ENCODE results near the gene KCND3. TPM values are rescaled to one million over a fixed set of nuclear protein-coding genes. Genes with fewer than 3 reads are reported as not detected.
A peak's percentile ranks its signal among the peaks of the same experiment; 100 is the strongest.

The KCND3 gene
- total RNA-seq, 1 experiment from 2014 or later = 0.15 TPM

DNA sequence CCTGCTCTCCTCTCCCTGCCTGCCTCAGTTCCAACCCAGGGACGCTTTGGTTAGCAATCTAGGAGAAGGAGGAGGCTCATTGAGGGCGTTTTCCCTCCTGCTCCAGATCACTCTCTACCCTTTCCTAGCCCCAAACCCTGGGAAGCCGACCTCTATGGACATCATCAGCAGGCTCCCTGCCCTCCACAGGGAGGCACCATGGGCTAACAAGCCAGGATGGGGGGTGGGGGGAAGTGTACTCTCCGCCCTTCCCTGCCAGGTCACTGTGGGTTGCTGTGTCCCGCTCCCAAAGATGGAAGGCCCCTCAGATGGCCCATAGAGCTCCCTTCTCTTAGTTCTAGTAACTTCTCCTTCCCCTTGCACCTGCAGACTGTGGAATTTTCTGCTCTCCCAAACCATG is 35.7 kb downstream of the KCND3 start:
- H3K27ac Mint-ChIP-seq = peak overlapping the region in 1 of 3 experiments; percentile 42; a peak in 1 of 7 replicates

More for the DNA sequence above, 35.7 kb downstream of the KCND3 start:
- H4K8ac ChIP-seq (replicated peaks; ENCODE audit: insufficient read length, low read depth, low read length) = no peak overlapping the region
- H4K20me1 ChIP-seq (ENCODE audit: control insufficient read depth, insufficient read depth, insufficient read length) = no peaks in the 10 kb centered on the region
- no peak overlapping the region for H3K9ac ChIP-seq (ENCODE audit: extremely low read depth, insufficient read length, low read length)
- no peak overlapping the region for H3K23ac ChIP-seq (ENCODE audit: insufficient read length, low read depth, low read length)
- H2BK20ac ChIP-seq (ENCODE audit: low read depth, low read length, poor library complexity, severe bottlenecking) = no peak overlapping the region
- no peaks in the 10 kb centered on the region for H3K79me1 ChIP-seq (ENCODE audit: insufficient read depth, low read depth, low read length, poor library complexity, severe bottlenecking)
- H3K27ac ChIP-seq (ENCODE audit: insufficient read length, low read depth, low read length) = no peak overlapping the region
- H2BK5ac ChIP-seq (ENCODE audit: insufficient read length, low read length) = no peak overlapping the region
- H3K4me1 ChIP-seq (ENCODE audit: insufficient read depth, low read length) = no peaks in the 10 kb centered on the region
- H2AK5ac ChIP-seq (ENCODE audit: insufficient read length, low read length) = no peak overlapping the region
- H3K4ac ChIP-seq (ENCODE audit: low read depth, low read length) = no peak overlapping the region
- no CpG with 5 or more reads among the region's 5 CpGs for WGBS (ENCODE audit: extremely low coverage, insufficient read length, low lambda C conversion rate)
- H2AFZ ChIP-seq (ENCODE audit: low read length) = no peak overlapping the region
- no peak overlapping the region for H3T11ph ChIP-seq (ENCODE audit: low read length)
- H3K4me2 ChIP-seq (ENCODE audit: insufficient read depth, insufficient read length, low read length) = no peak overlapping the region
- Mint-ChIP-seq H3K36me3 (ENCODE audit: insufficient read depth in 1 of 3, low read depth in 3 of 3) (no peaks in the 10 kb centered on the region), H3K4me1 (peaks cover 5 to 15% of the 10 kb centered on the region in 2 experiments), H3K27me3 (ENCODE audit: low read depth) (peaks cover 5% of the 10 kb centered on the region), H3K9me3 (no peaks in the 10 kb centered on the region; a peak in 1 of 5 replicates), H3K4me3 (no peak overlapping the region)
- H3K27me3 ChIP-seq (ENCODE audit: insufficient read depth, low read length) = no peaks in the 10 kb centered on the region
- no peaks in the 10 kb centered on the region for H3K79me2 ChIP-seq (ENCODE audit: insufficient read depth, low read length)
- H2BK12ac ChIP-seq (ENCODE audit: insufficient read length, low read depth, low read length) = no peak overlapping the region
- H4K91ac ChIP-seq (ENCODE audit: insufficient read length, low read depth, low read length) = no peak overlapping the region
- H3K14ac ChIP-seq (ENCODE audit: insufficient read depth, low read length) = no peak overlapping the region
- H2BK120ac ChIP-seq (ENCODE audit: low read depth, low read length, poor library complexity, severe bottlenecking) = no peak overlapping the region
- H4K5ac ChIP-seq (ENCODE audit: insufficient read length, low read depth, low read length) = no peak overlapping the region
- no peak overlapping the region for H3K18ac ChIP-seq (ENCODE audit: insufficient read length, low read depth, low read length)
- TF ChIP-seq, protein P1, sequence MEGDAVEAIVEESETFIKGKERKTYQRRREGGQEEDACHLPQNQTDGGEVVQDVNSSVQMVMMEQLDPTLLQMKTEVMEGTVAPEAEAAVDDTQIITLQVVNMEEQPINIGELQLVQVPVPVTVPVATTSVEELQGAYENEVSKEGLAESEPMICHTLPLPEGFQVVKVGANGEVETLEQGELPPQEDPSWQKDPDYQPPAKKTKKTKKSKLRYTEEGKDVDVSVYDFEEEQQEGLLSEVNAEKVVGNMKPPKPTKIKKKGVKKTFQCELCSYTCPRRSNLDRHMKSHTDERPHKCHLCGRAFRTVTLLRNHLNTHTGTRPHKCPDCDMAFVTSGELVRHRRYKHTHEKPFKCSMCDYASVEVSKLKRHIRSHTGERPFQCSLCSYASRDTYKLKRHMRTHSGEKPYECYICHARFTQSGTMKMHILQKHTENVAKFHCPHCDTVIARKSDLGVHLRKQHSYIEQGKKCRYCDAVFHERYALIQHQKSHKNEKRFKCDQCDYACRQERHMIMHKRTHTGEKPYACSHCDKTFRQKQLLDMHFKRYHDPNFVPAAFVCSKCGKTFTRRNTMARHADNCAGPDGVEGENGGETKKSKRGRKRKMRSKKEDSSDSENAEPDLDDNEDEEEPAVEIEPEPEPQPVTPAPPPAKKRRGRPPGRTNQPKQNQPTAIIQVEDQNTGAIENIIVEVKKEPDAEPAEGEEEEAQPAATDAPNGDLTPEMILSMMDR (conservative IDR thresholded peaks at IDR 0.05) = peak; percentile 19; the same call in 2 of the 3 replicates
- DNase-seq = no peak
- no peaks in the 10 kb centered on the region for H3K23me2 ChIP-seq (ENCODE audit: insufficient read length, low read depth, low read length, poor library complexity, severe bottlenecking)
- no peak overlapping the region for H3K56ac ChIP-seq (ENCODE audit: insufficient read length, low read depth, low read length)
- H3K9me3 ChIP-seq (ENCODE audit: control insufficient read depth, low read depth, low read length) = no peaks in the 10 kb centered on the region
- H2BK15ac ChIP-seq (ENCODE audit: low read depth, low read length) = no peak overlapping the region

Measured in H9 (cell line).